ENCODE measurements around the gene PAN3. TPM values are rescaled to one million over a fixed set of nuclear protein-coding genes. Genes with fewer than 3 reads are reported as not detected.

PAN3 gene
- total RNA-seq, 1 experiment from 2014 or later = 18.5 TPM

- Histone ChIP-seq H3K9me3 (ENCODE audit: control insufficient read depth, insufficient read depth, low read depth, low read length) (no peaks in the 10 kb centered on the region), H3K36me3 (ENCODE audit: control insufficient read depth, insufficient read depth, low read length) (no peaks in the 10 kb centered on the region; the same call in 1 of the 2 replicates), H3K27ac (ENCODE audit: low read length) (no peak overlapping the region), H3K27me3 (ENCODE audit: control insufficient read depth, insufficient read depth, low read length) (no peaks in the 10 kb centered on the region), H3K4me3 (ENCODE audit: low read depth in 2 of 2, low read length in 2 of 2) (no peak overlapping the region), H3K4me1 (ENCODE audit: control insufficient read depth, insufficient read depth, low read length) (no peaks in the 10 kb centered on the region)
- BruUV-seq (replicated peaks) = no TSS peak
- ATAC-seq (no peak), DNase-seq (ENCODE audit: low read depth, low spot score) (no peak)
- in situ Hi-C loops (cut with HindIII; ENCODE audit: low pct_unique_long_range_greater_than_20kb, low sequenced_read_pairs) (no loop called here), intact Hi-C loops (cut with micrococcal nuclease; ENCODE audit: unreplicated experiment) (no loop called here)
- CTCF ChIA-PET = no interaction called here
- POLR2A ChIA-PET = no interaction called here
- TF ChIP-seq POLR2AphosphoS5 (IDR thresholded peaks at IDR 0.05; ENCODE audit: low read depth, low read length) (no peak), TCF7L2 (IDR thresholded peaks at IDR 0.05; ENCODE audit: low read depth, low read length) (no peak), SIN3A (IDR thresholded peaks at IDR 0.05; ENCODE audit: borderline replicate concordance, insufficient read depth, low read depth, low read length) (no peak), CTCF (IDR thresholded peaks at IDR 0.05) (no peak), REST (IDR thresholded peaks at IDR 0.05; ENCODE audit: insufficient read depth in 1 of 2, low read depth in 2 of 2, low read length in 1 of 2) (no peak)
Measured at GRCh38 chr13:28177877-28178276, 39.5 kb downstream of the PAN3 start.

- intact Hi-C loops (cut with micrococcal nuclease; ENCODE audit: unreplicated experiment) (no loop called here), in situ Hi-C loops (cut with HindIII; ENCODE audit: low pct_unique_long_range_greater_than_20kb, low sequenced_read_pairs) (no loop called here)
- H3K27me3 ChIP-seq (ENCODE audit: control insufficient read depth, insufficient read depth, low read length) = no peaks in the 10 kb centered on the region
- CTCF ChIA-PET = interaction anchor here (0.7 kb wide), 1 partner anchor 460 kb away, joined by 4 read pairs; no protein-coding TSS in a partner anchor
- ATAC-seq (no peak), DNase-seq (ENCODE audit: low read depth, low spot score) (no peak)
- no peaks in the 10 kb centered on the region for H3K9me3 ChIP-seq (ENCODE audit: control insufficient read depth, insufficient read depth, low read depth, low read length)
- POLR2A ChIA-PET = interaction anchor here (0.6 kb wide), 1 partner anchor 41 kb away, joined by 3 read pairs; no protein-coding TSS in a partner anchor
- no TSS peak for BruUV-seq (replicated peaks)
- H3K36me3 ChIP-seq (ENCODE audit: control insufficient read depth, insufficient read depth, low read length) = no peaks in the 10 kb centered on the region; the same call in 1 of the 2 replicates
- H3K27ac ChIP-seq (ENCODE audit: low read length) = no peak overlapping the region
- H3K4me3 ChIP-seq (ENCODE audit: low read depth in 2 of 2, low read length in 2 of 2) = no peak overlapping the region
- TF ChIP-seq TCF7L2 (IDR thresholded peaks at IDR 0.05; ENCODE audit: low read depth, low read length) (no peak), SIN3A (IDR thresholded peaks at IDR 0.05; ENCODE audit: borderline replicate concordance, insufficient read depth, low read depth, low read length) (no peak), REST (IDR thresholded peaks at IDR 0.05; ENCODE audit: insufficient read depth in 1 of 2, low read depth in 2 of 2, low read length in 1 of 2) (no peak), POLR2AphosphoS5 (IDR thresholded peaks at IDR 0.05; ENCODE audit: low read depth, low read length) (no peak), CTCF (IDR thresholded peaks at IDR 0.05) (no peak)
- H3K4me1 ChIP-seq (ENCODE audit: control insufficient read depth, insufficient read depth, low read length) = no peaks in the 10 kb centered on the region
Measured at GRCh38 chr13:28179974-28180373, 41.6 kb downstream of the PAN3 start.

Data from Panc1 (cell line).